ENCODE data around the gene LDLRAD4.

The LDLRAD4 gene

GRCh38 chr18:13283746-13284145, 65.2 kb downstream of the LDLRAD4 start:
- Histone ChIP-seq H2AK5ac (ENCODE audit: low read length, severe bottlenecking) (no peak overlapping the region), H3K9ac (ENCODE audit: low read length) (no peak overlapping the region), H3K18ac (ENCODE audit: low read depth in 1 of 2, low read length in 2 of 2) (no peak overlapping the region), H3K27me3 (ENCODE audit: control insufficient read depth in 1 of 2, insufficient read depth in 1 of 2, low read length in 2 of 2) (peaks cover 0 to 9% of the 10 kb centered on the region in 2 experiments), H3K36me3 (ENCODE audit: control insufficient read depth in 1 of 2, insufficient read depth in 2 of 2, low read depth in 1 of 2, low read length in 2 of 2) (no peaks in the 10 kb centered on the region), H2BK15ac (ENCODE audit: low read depth, poor library complexity, severe bottlenecking) (no peak overlapping the region), H3K4ac (ENCODE audit: low read depth in 1 of 2, low read length in 2 of 2) (no peak overlapping the region), H2BK5ac (ENCODE audit: low read depth, low read length, poor library complexity, severe bottlenecking) (no peak overlapping the region), H3K14ac (ENCODE audit: low read length in 2 of 2) (no peak overlapping the region), H3K23ac (ENCODE audit: low read length in 2 of 2) (no peak overlapping the region), H3K27ac (ENCODE audit: low read length, poor library complexity, severe bottlenecking) (no peak overlapping the region), H4K91ac (ENCODE audit: low read length) (no peak overlapping the region), H3K4me1 (ENCODE audit: control insufficient read depth, insufficient read depth, low read depth, low read length) (peaks cover 3% of the 10 kb centered on the region), H2BK120ac (ENCODE audit: low read depth, low read length) (no peak overlapping the region), H3K4me2 (ENCODE audit: low read length, poor library complexity, severe bottlenecking) (no peak overlapping the region), H4K8ac (ENCODE audit: low read length) (no peak overlapping the region), H3K9me3 (ENCODE audit: control insufficient read depth, low read length) (no peaks in the 10 kb centered on the region), H3K79me1 (replicated peaks; ENCODE audit: low read length, poor library complexity, severe bottlenecking) (no peaks in the 10 kb centered on the region), H2AFZ (ENCODE audit: low read depth, low read length) (no peak overlapping the region), H3K4me3 (ENCODE audit: insufficient read depth in 1 of 2, low read depth in 1 of 2, low read length in 2 of 2) (no peak overlapping the region), H2BK12ac (ENCODE audit: low read length in 2 of 2) (no peak overlapping the region)
- 86% methylated on average over 7 of the region's 7 CpGs for WGBS
- DNase-seq = no peak

- 88% methylated on average over 22 of the region's 22 CpGs for WGBS
Observed at GRCh38 chr18:13284330-13285027, 65.9 kb downstream of the LDLRAD4 start.

GRCh38 chr18:13285874-13286273, 67.3 kb downstream of the LDLRAD4 start:
- no peak overlapping the region for H3K9ac ChIP-seq (ENCODE audit: low read length)
- H2BK120ac ChIP-seq (ENCODE audit: low read depth, low read length) = no peak overlapping the region
- H3K23ac ChIP-seq (ENCODE audit: low read length in 2 of 2) = no peak overlapping the region
- no peaks in the 10 kb centered on the region for H3K36me3 ChIP-seq (ENCODE audit: control insufficient read depth in 1 of 2, insufficient read depth in 2 of 2, low read depth in 1 of 2, low read length in 2 of 2)
- no peak overlapping the region for H3K4me3 ChIP-seq (ENCODE audit: insufficient read depth in 1 of 2, low read depth in 1 of 2, low read length in 2 of 2)
- H2BK15ac ChIP-seq (ENCODE audit: low read depth, poor library complexity, severe bottlenecking) = no peak overlapping the region
- H3K9me3 ChIP-seq (ENCODE audit: control insufficient read depth, low read length) = no peaks in the 10 kb centered on the region
- no peak overlapping the region for H3K27ac ChIP-seq (ENCODE audit: low read length, poor library complexity, severe bottlenecking)
- H3K79me1 ChIP-seq (replicated peaks; ENCODE audit: low read length, poor library complexity, severe bottlenecking) = no peaks in the 10 kb centered on the region
- H4K91ac ChIP-seq (ENCODE audit: low read length) = no peak overlapping the region
- no peak for DNase-seq
- no peak overlapping the region for H2BK12ac ChIP-seq (ENCODE audit: low read length in 2 of 2)
- H2BK5ac ChIP-seq (ENCODE audit: low read depth, low read length, poor library complexity, severe bottlenecking) = no peak overlapping the region
- H2AFZ ChIP-seq (ENCODE audit: low read depth, low read length) = no peak overlapping the region
- no peak overlapping the region for H4K8ac ChIP-seq (ENCODE audit: low read length)
- no peak overlapping the region for H3K14ac ChIP-seq (ENCODE audit: low read length in 2 of 2)
- no peak overlapping the region for H3K4me2 ChIP-seq (ENCODE audit: low read length, poor library complexity, severe bottlenecking)
- H3K27me3 ChIP-seq (ENCODE audit: control insufficient read depth in 1 of 2, insufficient read depth in 1 of 2, low read length in 2 of 2) = peaks cover 0 to 4% of the 10 kb centered on the region in 2 experiments
- H3K18ac ChIP-seq (ENCODE audit: low read depth in 1 of 2, low read length in 2 of 2) = no peak overlapping the region
- WGBS = 85% methylated on average over 4 of the region's 4 CpGs
- H2AK5ac ChIP-seq (ENCODE audit: low read length, severe bottlenecking) = no peak overlapping the region
- no peak overlapping the region for H3K4ac ChIP-seq (ENCODE audit: low read depth in 1 of 2, low read length in 2 of 2)
- H3K4me1 ChIP-seq (ENCODE audit: control insufficient read depth, insufficient read depth, low read depth, low read length) = no peaks in the 10 kb centered on the region

More at GRCh38 chr18:13284330-13285027, 65.9 kb downstream of the LDLRAD4 start:
- no peak overlapping the region for H4K8ac ChIP-seq (ENCODE audit: low read length)
- H3K4me3 ChIP-seq (ENCODE audit: insufficient read depth in 1 of 2, low read depth in 1 of 2, low read length in 2 of 2) = no peak overlapping the region
- no peak overlapping the region for H3K23ac ChIP-seq (ENCODE audit: low read length in 2 of 2)
- no peak overlapping the region for H2AFZ ChIP-seq (ENCODE audit: low read depth, low read length)
- H4K91ac ChIP-seq (ENCODE audit: low read length) = no peak overlapping the region
- no peak overlapping the region for H2BK120ac ChIP-seq (ENCODE audit: low read depth, low read length)
- no peak overlapping the region for H2AK5ac ChIP-seq (ENCODE audit: low read length, severe bottlenecking)
- H3K27ac ChIP-seq (ENCODE audit: low read length, poor library complexity, severe bottlenecking) = no peak overlapping the region
- no peak overlapping the region for H3K18ac ChIP-seq (ENCODE audit: low read depth in 1 of 2, low read length in 2 of 2)
- H3K4me2 ChIP-seq (ENCODE audit: low read length, poor library complexity, severe bottlenecking) = no peak overlapping the region
- H3K14ac ChIP-seq (ENCODE audit: low read length in 2 of 2) = no peak overlapping the region
- peaks cover 0 to 9% of the 10 kb centered on the region in 2 experiments for H3K27me3 ChIP-seq (ENCODE audit: control insufficient read depth in 1 of 2, insufficient read depth in 1 of 2, low read length in 2 of 2)
- no peak overlapping the region for H2BK5ac ChIP-seq (ENCODE audit: low read depth, low read length, poor library complexity, severe bottlenecking)
- no peak overlapping the region for H3K9ac ChIP-seq (ENCODE audit: low read length)
- H3K79me1 ChIP-seq (replicated peaks; ENCODE audit: low read length, poor library complexity, severe bottlenecking) = no peaks in the 10 kb centered on the region
- H2BK15ac ChIP-seq (ENCODE audit: low read depth, poor library complexity, severe bottlenecking) = no peak overlapping the region
- H3K4ac ChIP-seq (ENCODE audit: low read depth in 1 of 2, low read length in 2 of 2) = no peak overlapping the region
- no peaks in the 10 kb centered on the region for H3K36me3 ChIP-seq (ENCODE audit: control insufficient read depth in 1 of 2, insufficient read depth in 2 of 2, low read depth in 1 of 2, low read length in 2 of 2)
- no peak for DNase-seq
- peaks cover 3% of the 10 kb centered on the region for H3K4me1 ChIP-seq (ENCODE audit: control insufficient read depth, insufficient read depth, low read depth, low read length)
- no peak overlapping the region for H2BK12ac ChIP-seq (ENCODE audit: low read length in 2 of 2)
- H3K9me3 ChIP-seq (ENCODE audit: control insufficient read depth, low read length) = no peaks in the 10 kb centered on the region

- Histone ChIP-seq H2AK5ac (ENCODE audit: low read length, severe bottlenecking) (no peak overlapping the region), H3K18ac (ENCODE audit: low read depth in 1 of 2, low read length in 2 of 2) (no peak overlapping the region), H3K14ac (ENCODE audit: low read length in 2 of 2) (no peak overlapping the region), H3K27me3 (ENCODE audit: control insufficient read depth in 1 of 2, insufficient read depth in 1 of 2, low read length in 2 of 2) (peaks cover 0 to 4% of the 10 kb centered on the region in 2 experiments), H4K8ac (ENCODE audit: low read length) (no peak overlapping the region), H3K27ac (ENCODE audit: low read length, poor library complexity, severe bottlenecking) (no peak overlapping the region), H3K9ac (ENCODE audit: low read length) (no peak overlapping the region), H2BK15ac (ENCODE audit: low read depth, poor library complexity, severe bottlenecking) (no peak overlapping the region), H4K91ac (ENCODE audit: low read length) (no peak overlapping the region), H3K4ac (ENCODE audit: low read depth in 1 of 2, low read length in 2 of 2) (no peak overlapping the region), H3K23ac (ENCODE audit: low read length in 2 of 2) (no peak overlapping the region), H3K9me3 (ENCODE audit: control insufficient read depth, low read length) (no peaks in the 10 kb centered on the region), H3K79me1 (replicated peaks; ENCODE audit: low read length, poor library complexity, severe bottlenecking) (no peaks in the 10 kb centered on the region), H3K4me1 (ENCODE audit: control insufficient read depth, insufficient read depth, low read depth, low read length) (no peaks in the 10 kb centered on the region), H2BK5ac (ENCODE audit: low read depth, low read length, poor library complexity, severe bottlenecking) (no peak overlapping the region), H3K36me3 (ENCODE audit: control insufficient read depth in 1 of 2, insufficient read depth in 2 of 2, low read depth in 1 of 2, low read length in 2 of 2) (no peaks in the 10 kb centered on the region), H2BK12ac (ENCODE audit: low read length in 2 of 2) (no peak overlapping the region), H3K4me2 (ENCODE audit: low read length, poor library complexity, severe bottlenecking) (no peak overlapping the region), H2BK120ac (ENCODE audit: low read depth, low read length) (no peak overlapping the region), H3K4me3 (ENCODE audit: insufficient read depth in 1 of 2, low read depth in 1 of 2, low read length in 2 of 2) (no peak overlapping the region), H2AFZ (ENCODE audit: low read depth, low read length) (no peak overlapping the region)
- no peak for DNase-seq
- WGBS = 92% methylated on average over 12 of the region's 14 CpGs
Observed at GRCh38 chr18:13286456-13287125, 68.0 kb downstream of the LDLRAD4 start.

Data from mesenchymal stem cell (in vitro differentiated cells and primary cell).